Measurements from ENCODE around the gene RAG1.

RAG1 gene

GRCh38 chr11:36566407-36567053, 1.3 kb upstream of the RAG1 start:
- ChIA-PET CTCF (interaction anchor here (0.7 to 4.9 kb wide), 2 partner anchors 9 to 181 kb away, joined by 3 to 64 read pairs; no protein-coding TSS in a partner anchor), POLR2A (no interaction called here)
- TF ChIP-seq ZNF384 (IDR thresholded peaks at IDR 0.05) (no peak), NFRKB (IDR thresholded peaks at IDR 0.05) (no peak), FOXK2 (IDR thresholded peaks at IDR 0.05) (no peak), L3MBTL2 (conservative IDR thresholded peaks at IDR 0.05) (no peak), SP1 (IDR thresholded peaks at IDR 0.05) (no peak), TARDBP (IDR thresholded peaks at IDR 0.05) (no peak), SUZ12 (IDR thresholded peaks at IDR 0.05) (no peak), CTBP1 (IDR thresholded peaks at IDR 0.05; ENCODE audit: borderline replicate concordance) (no peak), FOXM1 (IDR thresholded peaks at IDR 0.05; ENCODE audit: borderline replicate concordance) (no peak), LEF1 (IDR thresholded peaks at IDR 0.05; ENCODE audit: borderline replicate concordance) (no peak), ARNT (IDR thresholded peaks at IDR 0.05) (no peak)
- TF ChIP-seq, protein P1, sequence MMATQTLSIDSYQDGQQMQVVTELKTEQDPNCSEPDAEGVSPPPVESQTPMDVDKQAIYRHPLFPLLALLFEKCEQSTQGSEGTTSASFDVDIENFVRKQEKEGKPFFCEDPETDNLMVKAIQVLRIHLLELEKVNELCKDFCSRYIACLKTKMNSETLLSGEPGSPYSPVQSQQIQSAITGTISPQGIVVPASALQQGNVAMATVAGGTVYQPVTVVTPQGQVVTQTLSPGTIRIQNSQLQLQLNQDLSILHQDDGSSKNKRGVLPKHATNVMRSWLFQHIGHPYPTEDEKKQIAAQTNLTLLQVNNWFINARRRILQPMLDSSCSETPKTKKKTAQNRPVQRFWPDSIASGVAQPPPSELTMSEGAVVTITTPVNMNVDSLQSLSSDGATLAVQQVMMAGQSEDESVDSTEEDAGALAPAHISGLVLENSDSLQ (IDR thresholded peaks at IDR 0.05): no peak
- DNase-seq (ENCODE audit: extremely low spot score): no peak

DNA sequence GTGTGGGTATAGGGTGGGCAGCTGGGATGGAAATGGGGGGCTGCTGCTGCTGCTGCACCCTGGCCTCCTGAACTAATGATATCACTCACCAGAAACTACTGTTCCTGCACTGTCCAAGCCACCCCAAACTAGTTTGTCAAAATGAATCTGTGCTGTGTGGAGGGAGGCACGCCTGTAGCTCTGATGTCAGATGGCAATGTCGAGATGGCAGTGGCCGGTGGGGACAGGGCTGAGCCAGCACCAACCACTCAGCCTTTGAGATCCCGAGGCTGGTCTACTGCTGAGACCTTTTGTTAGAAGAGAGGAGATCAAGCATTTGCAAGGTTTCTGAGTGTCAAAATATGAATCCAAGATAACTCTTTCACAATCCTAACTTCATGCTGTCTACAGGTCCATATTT, 1.3 kb downstream of the RAG1 start:
- DNase-seq (ENCODE audit: extremely low spot score): no peak
- ChIA-PET CTCF (no interaction called here), POLR2A (no interaction called here)
- TF ChIP-seq L3MBTL2 (conservative IDR thresholded peaks at IDR 0.05) (no peak), NFRKB (IDR thresholded peaks at IDR 0.05) (no peak), FOXM1 (IDR thresholded peaks at IDR 0.05; ENCODE audit: borderline replicate concordance) (no peak), SUZ12 (IDR thresholded peaks at IDR 0.05) (no peak), ARNT (IDR thresholded peaks at IDR 0.05) (no peak), CTBP1 (IDR thresholded peaks at IDR 0.05; ENCODE audit: borderline replicate concordance) (no peak), SP1 (IDR thresholded peaks at IDR 0.05) (no peak), LEF1 (IDR thresholded peaks at IDR 0.05; ENCODE audit: borderline replicate concordance) (no peak), ZNF384 (IDR thresholded peaks at IDR 0.05) (no peak), FOXK2 (IDR thresholded peaks at IDR 0.05) (no peak), FOXA1 (IDR thresholded peaks at IDR 0.05) (no peak), HDGF (IDR thresholded peaks at IDR 0.05; ENCODE audit: borderline replicate concordance) (no peak), TARDBP (IDR thresholded peaks at IDR 0.05) (no peak), BHLHE40 (IDR thresholded peaks at IDR 0.05; ENCODE audit: borderline replicate concordance) (no peak)
- TF ChIP-seq, protein P1 (IDR thresholded peaks at IDR 0.05): no peak

GRCh38 chr11:36574486-36574885, 6.7 kb downstream of the RAG1 start:
- CTCF ChIA-PET: interaction anchor here (2.7 kb wide), 1 partner anchor 10 kb away, joined by 7 read pairs; no protein-coding TSS in a partner anchor
- TF ChIP-seq L3MBTL2 (conservative IDR thresholded peaks at IDR 0.05) (no peak), SP1 (IDR thresholded peaks at IDR 0.05) (no peak)
- no peak for DNase-seq (ENCODE audit: extremely low spot score)
- POLR2A ChIA-PET: no interaction called here

DNA sequence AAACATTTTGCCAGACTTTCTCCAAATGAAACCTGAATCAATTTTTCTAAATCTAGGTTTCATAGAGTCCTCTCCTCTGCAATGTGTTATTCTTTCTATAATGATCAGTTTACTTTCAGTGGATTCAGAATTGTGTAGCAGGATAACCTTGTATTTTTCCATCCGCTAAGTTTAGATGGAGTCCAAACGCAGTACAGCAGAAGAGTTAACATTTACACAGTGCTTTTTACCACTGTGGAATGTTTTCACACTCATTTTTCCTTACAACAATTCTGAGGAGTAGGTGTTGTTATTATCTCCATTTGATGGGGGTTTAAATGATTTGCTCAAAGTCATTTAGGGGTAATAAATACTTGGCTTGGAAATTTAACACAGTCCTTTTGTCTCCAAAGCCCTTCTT, 9.6 kb downstream of the RAG1 start:
- TF ChIP-seq FOXM1 (IDR thresholded peaks at IDR 0.05; ENCODE audit: borderline replicate concordance) (no peak), BHLHE40 (IDR thresholded peaks at IDR 0.05; ENCODE audit: borderline replicate concordance) (no peak), ELF4 (IDR thresholded peaks at IDR 0.05) (no peak), L3MBTL2 (conservative IDR thresholded peaks at IDR 0.05) (no peak), TARDBP (IDR thresholded peaks at IDR 0.05) (no peak), CTBP1 (IDR thresholded peaks at IDR 0.05; ENCODE audit: borderline replicate concordance) (no peak), ARNT (IDR thresholded peaks at IDR 0.05) (no peak), FOXA1 (IDR thresholded peaks at IDR 0.05) (no peak), ZNF384 (IDR thresholded peaks at IDR 0.05) (no peak), NFRKB (IDR thresholded peaks at IDR 0.05) (no peak)
- TF ChIP-seq, protein P1 (IDR thresholded peaks at IDR 0.05): no peak
- ChIA-PET CTCF (interaction anchor here (0.6 to 1.0 kb wide), 3 partner anchors 14 to 169 kb away, joined by 3 to 4 read pairs (median 3); no protein-coding TSS in a partner anchor), POLR2A (no interaction called here)
- no peak for DNase-seq (ENCODE audit: extremely low spot score)

DNA sequence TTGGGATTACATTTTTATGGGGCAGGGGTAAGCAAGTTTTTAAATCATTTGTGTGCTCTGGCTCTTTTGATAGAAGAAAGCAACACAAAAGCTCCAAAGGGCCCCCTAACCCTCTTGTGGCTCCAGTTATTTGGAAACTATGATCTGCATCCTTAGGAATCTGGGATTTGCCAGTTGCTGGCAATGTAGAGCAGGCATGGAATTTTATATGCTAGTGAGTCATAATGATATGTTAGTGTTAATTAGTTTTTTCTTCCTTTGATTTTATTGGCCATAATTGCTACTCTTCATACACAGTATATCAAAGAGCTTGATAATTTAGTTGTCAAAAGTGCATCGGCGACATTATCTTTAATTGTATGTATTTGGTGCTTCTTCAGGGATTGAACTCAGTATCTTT, 10.1 kb downstream of the RAG1 start:
- POLR2A ChIA-PET: no interaction called here
- no peak for DNase-seq (ENCODE audit: extremely low spot score)
- TF ChIP-seq TARDBP (IDR thresholded peaks at IDR 0.05) (no peak), LEF1 (IDR thresholded peaks at IDR 0.05; ENCODE audit: borderline replicate concordance) (no peak), BHLHE40 (IDR thresholded peaks at IDR 0.05; ENCODE audit: borderline replicate concordance) (no peak), SUZ12 (IDR thresholded peaks at IDR 0.05) (no peak), SP1 (IDR thresholded peaks at IDR 0.05) (no peak), ARNT (IDR thresholded peaks at IDR 0.05) (no peak), FOXA1 (IDR thresholded peaks at IDR 0.05) (no peak), FOXM1 (IDR thresholded peaks at IDR 0.05; ENCODE audit: borderline replicate concordance) (no peak), FOXK2 (IDR thresholded peaks at IDR 0.05) (no peak), L3MBTL2 (conservative IDR thresholded peaks at IDR 0.05) (no peak), CTBP1 (IDR thresholded peaks at IDR 0.05; ENCODE audit: borderline replicate concordance) (no peak), HDGF (IDR thresholded peaks at IDR 0.05; ENCODE audit: borderline replicate concordance) (no peak), NFRKB (IDR thresholded peaks at IDR 0.05) (no peak), ELF4 (IDR thresholded peaks at IDR 0.05) (no peak), ZNF384 (IDR thresholded peaks at IDR 0.05) (no peak)
- TF ChIP-seq, protein P1 (IDR thresholded peaks at IDR 0.05): no peak
- CTCF ChIA-PET: interaction anchor here (0.8 kb wide), 1 partner anchor 15 kb away, joined by 3 read pairs; no protein-coding TSS in a partner anchor
